ENCODE measurements around the gene CLK1. TPM values are rescaled to one million over a fixed set of nuclear protein-coding genes. Genes with fewer than 3 reads are reported as not detected.

CLK1 gene
- total RNA-seq (1,274 TPM), polyA plus RNA-seq (10 to 100 TPM; 36.5 to 54.5 (median 42.3) TPM)

DNA sequence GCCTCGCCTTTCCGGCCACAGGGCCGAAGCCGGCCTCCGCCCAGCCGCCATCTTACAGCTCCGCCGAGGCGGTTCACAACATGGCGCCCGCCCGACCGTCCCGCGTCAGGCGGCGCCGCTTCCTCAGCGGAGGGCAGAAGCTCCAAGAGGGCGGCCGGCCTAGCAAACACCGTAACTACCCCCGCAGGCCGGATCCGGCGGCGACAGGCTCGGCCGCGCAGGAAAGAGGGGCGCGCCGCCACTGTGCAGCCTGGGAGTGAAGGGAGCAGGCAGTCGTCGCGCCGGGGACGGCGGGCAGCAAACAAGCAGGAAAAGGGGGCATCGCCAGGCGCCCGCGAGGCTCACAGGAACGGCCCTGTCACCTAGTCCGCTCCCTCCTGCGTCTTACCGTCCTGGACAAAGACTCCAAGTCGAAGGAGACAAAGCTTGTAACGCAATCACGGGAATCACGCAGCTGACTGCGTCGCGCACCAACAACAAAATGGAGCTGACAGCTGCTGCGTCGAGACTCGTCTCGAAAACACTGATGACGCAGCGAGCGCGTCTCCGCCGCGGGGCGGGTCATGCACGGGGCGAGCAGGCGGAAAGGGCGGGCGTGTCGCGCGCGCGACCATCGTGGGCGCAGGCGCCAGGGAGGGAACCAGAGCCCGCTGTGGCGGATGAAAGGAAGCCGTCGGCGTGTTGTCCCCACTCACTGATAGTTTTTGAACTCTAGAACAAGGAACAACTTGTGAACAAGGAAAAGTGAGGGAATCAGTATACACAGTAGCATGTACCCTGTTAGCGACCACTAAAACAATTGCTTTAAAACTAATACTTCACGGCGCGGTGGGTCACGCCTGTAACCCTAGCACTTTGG, at the start of gene CLK1:
Gene CLK1, minus strand, starts transcription at position 483 of the 859 bp plus-strand sequence. CDS start 2,796 bp downstream, outside the sequence.
- Histone ChIP-seq H3K4me1 (ENCODE audit: control insufficient read depth, insufficient read depth, low read length, poor library complexity, severe bottlenecking) (peaks cover 45% of the 10 kb centered on the region), H3K27me3 (ENCODE audit: control insufficient read depth, insufficient read depth, low read length) (no peaks in the 10 kb centered on the region), H3K36me3 (ENCODE audit: control insufficient read depth, insufficient read depth, low read length) (peaks cover 26% of the 10 kb centered on the region), H3K9me3 (ENCODE audit: control insufficient read depth in 2 of 2, low read length in 2 of 2) (no peaks in the 10 kb centered on the region), H3K4me3 (ENCODE audit: low read depth, low read length) (peak within 1 kb of the TSS; percentile 100), H3K27ac (ENCODE audit: insufficient read depth, low read length, poor library complexity, severe bottlenecking) (peak within 1 kb of the TSS; percentile 100)
- H3K4me3 Mint-ChIP-seq = peak within 1 kb of the TSS; percentile 92 to 97 (median 94)
- H3K27me3 Mint-ChIP-seq = peaks cover 10% of the 10 kb centered on the region
- H3K4me1 Mint-ChIP-seq = peaks cover 26 to 48% (median 32%) of the 10 kb centered on the region in 4 donors
- H3K9me3 Mint-ChIP-seq = peaks cover 0 to 3% (median 0%) of the 10 kb centered on the region in 7 donors
- H3K36me3 Mint-ChIP-seq = peaks cover 29% of the 10 kb centered on the region
- DNase-seq (peak; percentile 96 to 97 (median 97)), ATAC-seq (ENCODE audit: low read depth in 2 of 2) (peak; percentile 87 to 88)
- peak within 1 kb of the TSS; percentile 99 to 100 (median 99) for H3K27ac Mint-ChIP-seq

DNA sequence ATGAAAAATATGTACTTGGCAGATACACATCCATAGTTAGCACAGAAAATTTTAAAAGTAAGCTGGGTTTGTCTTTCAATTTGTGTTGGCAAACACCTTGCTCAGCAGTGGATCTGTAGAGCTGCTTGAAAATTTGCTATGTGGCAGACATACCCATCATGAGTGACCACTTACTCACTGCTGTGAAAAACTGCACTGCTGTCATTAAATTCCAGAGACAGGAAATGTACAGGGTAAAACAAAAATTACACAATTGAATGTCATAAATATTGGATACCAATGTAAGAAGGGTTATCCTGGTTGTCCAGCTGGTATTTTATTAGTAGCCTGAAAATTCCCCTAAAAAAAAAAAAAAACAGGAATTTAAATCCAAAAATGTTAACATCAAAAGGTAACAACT, 49.2 kb upstream of the CLK1 start:
- H3K4me3 ChIP-seq (ENCODE audit: low read depth, low read length) = no peak overlapping the region
- peak overlapping the region in 2 of 3 donors; percentile 25 to 26 for H3K27ac Mint-ChIP-seq
- H3K36me3 ChIP-seq (ENCODE audit: control insufficient read depth, insufficient read depth, low read length) = peaks cover 75% of the 10 kb centered on the region
- H3K27me3 ChIP-seq (ENCODE audit: control insufficient read depth, insufficient read depth, low read length) = no peaks in the 10 kb centered on the region
- ATAC-seq (ENCODE audit: low read depth in 2 of 2) (no peak), DNase-seq (no peak)
- H3K4me1 ChIP-seq (ENCODE audit: control insufficient read depth, insufficient read depth, low read length, poor library complexity, severe bottlenecking) = no peaks in the 10 kb centered on the region
- H3K36me3 Mint-ChIP-seq = peaks cover 35% of the 10 kb centered on the region
- H3K27me3 Mint-ChIP-seq = no peaks in the 10 kb centered on the region
- H3K27ac ChIP-seq (ENCODE audit: insufficient read depth, low read length, poor library complexity, severe bottlenecking) = no peak overlapping the region
- H3K9me3 Mint-ChIP-seq = no peaks in the 10 kb centered on the region
- H3K4me3 Mint-ChIP-seq = no peak overlapping the region
- no peaks in the 10 kb centered on the region for H3K9me3 ChIP-seq (ENCODE audit: control insufficient read depth in 2 of 2, low read length in 2 of 2)
- H3K4me1 Mint-ChIP-seq = no peaks in the 10 kb centered on the region

DNA sequence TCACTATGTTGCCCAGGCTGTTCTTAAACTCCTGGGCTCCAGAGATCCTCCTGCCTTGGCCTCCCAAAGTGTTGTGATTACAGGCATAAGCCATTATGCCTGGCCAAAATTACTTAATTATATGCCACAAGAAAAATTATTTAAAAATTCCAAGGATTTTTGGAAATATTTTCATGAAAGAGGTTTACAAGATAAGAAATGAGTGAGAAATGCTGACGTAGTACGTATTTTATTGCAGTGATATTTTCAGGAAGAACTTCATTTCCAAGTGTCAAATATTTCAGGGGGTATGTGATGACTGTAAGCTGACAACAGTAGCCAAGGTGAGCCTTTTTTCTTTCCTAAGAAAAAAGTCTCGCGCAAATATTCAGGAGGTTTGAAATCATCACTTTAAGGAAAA, 45.5 kb upstream of the CLK1 start:
- DNase-seq (no peak), ATAC-seq (ENCODE audit: low read depth in 2 of 2) (no peak)
- Mint-ChIP-seq H3K27ac (no peak overlapping the region), H3K4me3 (no peak overlapping the region), H3K4me1 (peaks cover 0 to 4% (median 0%) of the 10 kb centered on the region in 4 donors), H3K27me3 (no peaks in the 10 kb centered on the region), H3K9me3 (no peaks in the 10 kb centered on the region), H3K36me3 (peaks cover 27% of the 10 kb centered on the region)
- Histone ChIP-seq H3K4me3 (ENCODE audit: low read depth, low read length) (no peak overlapping the region), H3K9me3 (ENCODE audit: control insufficient read depth in 2 of 2, low read length in 2 of 2) (no peaks in the 10 kb centered on the region), H3K36me3 (ENCODE audit: control insufficient read depth, insufficient read depth, low read length) (peaks cover 57% of the 10 kb centered on the region), H3K27ac (ENCODE audit: insufficient read depth, low read length, poor library complexity, severe bottlenecking) (no peak overlapping the region), H3K4me1 (ENCODE audit: control insufficient read depth, insufficient read depth, low read length, poor library complexity, severe bottlenecking) (no peaks in the 10 kb centered on the region), H3K27me3 (ENCODE audit: control insufficient read depth, insufficient read depth, low read length) (no peaks in the 10 kb centered on the region)

DNA sequence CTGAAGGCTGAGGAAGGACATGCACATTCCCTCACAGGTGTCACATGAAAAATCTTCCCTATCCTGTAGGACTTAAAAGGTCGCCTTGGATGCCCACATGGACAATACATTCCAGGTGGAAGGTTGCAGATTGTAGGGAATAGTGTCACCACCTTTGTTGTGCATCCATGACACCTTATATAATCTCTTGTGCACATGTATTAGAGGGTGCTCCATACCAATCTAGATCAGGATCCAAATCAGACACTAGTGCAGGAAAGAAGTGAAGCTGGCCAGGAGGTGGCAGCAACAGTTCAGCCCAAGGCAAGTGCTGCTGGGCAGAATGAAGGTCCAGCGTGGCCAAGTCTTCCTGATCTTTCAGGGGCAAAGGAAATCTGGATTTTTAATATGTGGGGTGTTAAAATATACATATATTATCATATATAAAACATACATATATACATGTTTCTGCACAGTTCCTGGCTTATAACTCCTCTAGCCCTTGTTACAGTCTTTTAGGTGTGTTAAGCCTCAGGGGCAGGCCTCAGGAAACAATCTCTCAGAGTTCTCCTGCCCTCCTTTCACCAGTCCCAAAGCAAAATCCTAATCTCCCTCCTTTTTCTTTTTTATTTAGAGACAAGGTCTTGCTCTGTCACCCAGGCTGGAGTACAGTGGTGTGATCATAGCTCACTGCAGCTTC, 41.3 kb upstream of the CLK1 start:
- Mint-ChIP-seq H3K27ac (peak overlapping the region; percentile 15 to 42 (median 26)), H3K4me3 (no peak overlapping the region), H3K27me3 (no peaks in the 10 kb centered on the region), H3K9me3 (no peaks in the 10 kb centered on the region), H3K36me3 (peaks cover 12% of the 10 kb centered on the region), H3K4me1 (peaks cover 5 to 11% (median 10%) of the 10 kb centered on the region in 4 donors)
- H3K27me3 ChIP-seq (ENCODE audit: control insufficient read depth, insufficient read depth, low read length) = no peaks in the 10 kb centered on the region
- DNase-seq (peak; percentile 23 to 71 (median 31)), ATAC-seq (ENCODE audit: low read depth in 2 of 2) (no peak)
- H3K9me3 ChIP-seq (ENCODE audit: control insufficient read depth in 2 of 2, low read length in 2 of 2) = no peaks in the 10 kb centered on the region
- no peak overlapping the region for H3K27ac ChIP-seq (ENCODE audit: insufficient read depth, low read length, poor library complexity, severe bottlenecking)
- peaks cover 40% of the 10 kb centered on the region for H3K36me3 ChIP-seq (ENCODE audit: control insufficient read depth, insufficient read depth, low read length)
- H3K4me3 ChIP-seq (ENCODE audit: low read depth, low read length) = no peak overlapping the region
- peaks cover 4% of the 10 kb centered on the region for H3K4me1 ChIP-seq (ENCODE audit: control insufficient read depth, insufficient read depth, low read length, poor library complexity, severe bottlenecking)

DNA sequence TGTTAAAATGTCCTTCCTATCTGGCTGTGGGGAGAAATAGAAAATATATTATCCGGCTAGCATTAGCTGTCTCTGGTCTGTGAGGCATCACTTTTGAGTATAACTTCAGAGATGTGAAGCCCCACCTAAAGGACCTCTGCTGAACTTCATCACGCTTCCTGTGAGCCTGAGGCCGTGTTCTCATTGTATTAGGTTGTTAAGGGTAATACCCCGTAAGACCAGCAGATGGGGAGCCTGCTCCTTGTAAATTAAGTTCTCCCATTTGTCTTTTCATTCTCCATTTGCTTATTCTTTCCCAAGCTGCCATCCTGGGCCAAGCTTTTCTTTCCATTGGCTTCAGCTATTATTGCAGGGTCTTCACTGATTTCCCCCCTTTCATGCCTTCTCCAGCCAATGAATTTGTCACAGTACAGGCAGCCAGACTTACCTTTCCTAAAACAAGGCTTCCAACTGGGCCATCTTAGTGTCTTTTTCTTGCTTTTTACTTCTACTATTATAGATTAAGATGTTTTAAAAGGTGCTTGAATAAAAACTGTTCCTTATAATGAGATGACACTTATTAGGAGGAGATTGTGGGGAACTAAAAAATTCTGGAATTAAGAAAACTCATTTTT, 37.1 kb upstream of the CLK1 start:
- peaks cover 34% of the 10 kb centered on the region for H3K36me3 Mint-ChIP-seq

DNA sequence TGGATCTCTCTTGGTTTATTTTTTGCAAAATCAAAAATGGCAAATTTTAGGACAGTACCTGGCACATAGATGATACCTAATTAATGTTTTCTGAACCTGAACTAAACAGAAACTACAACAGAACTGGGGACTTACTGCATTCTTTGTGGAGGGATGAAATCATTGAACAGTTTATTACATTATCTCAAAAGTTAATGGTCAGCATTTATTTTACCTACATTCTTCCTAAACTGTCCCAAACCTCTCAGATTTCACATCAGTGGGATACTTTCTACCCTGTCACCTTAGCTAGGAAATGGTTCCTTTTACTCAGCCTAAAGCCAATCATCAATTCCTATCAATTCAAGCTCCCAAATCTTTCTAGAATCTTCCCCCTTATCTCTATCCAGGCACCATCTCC, 35.0 kb upstream of the CLK1 start:
- Mint-ChIP-seq H3K9me3 (peaks cover 0 to 2% (median 0%) of the 10 kb centered on the region in 7 donors), H3K4me1 (peaks cover 5 to 19% (median 12%) of the 10 kb centered on the region in 4 donors), H3K27me3 (no peaks in the 10 kb centered on the region), H3K4me3 (no peak overlapping the region), H3K27ac (no peak overlapping the region), H3K36me3 (peaks cover 50% of the 10 kb centered on the region)
- no peaks in the 10 kb centered on the region for H3K27me3 ChIP-seq (ENCODE audit: control insufficient read depth, insufficient read depth, low read length)
- H3K27ac ChIP-seq (ENCODE audit: insufficient read depth, low read length, poor library complexity, severe bottlenecking) = no peak overlapping the region
- no peaks in the 10 kb centered on the region for H3K9me3 ChIP-seq (ENCODE audit: control insufficient read depth in 2 of 2, low read length in 2 of 2)
- no peak for DNase-seq
- H3K4me3 ChIP-seq (ENCODE audit: low read depth, low read length) = no peak overlapping the region
- peaks cover 4% of the 10 kb centered on the region for H3K4me1 ChIP-seq (ENCODE audit: control insufficient read depth, insufficient read depth, low read length, poor library complexity, severe bottlenecking)
- no peak for ATAC-seq (ENCODE audit: low read depth in 2 of 2)
- H3K36me3 ChIP-seq (ENCODE audit: control insufficient read depth, insufficient read depth, low read length) = peaks cover 73% of the 10 kb centered on the region

More for the DNA sequence above, 37.1 kb upstream of the CLK1 start:
- Histone ChIP-seq H3K27ac (ENCODE audit: insufficient read depth, low read length, poor library complexity, severe bottlenecking) (peak overlapping the region; percentile 60), H3K36me3 (ENCODE audit: control insufficient read depth, insufficient read depth, low read length) (peaks cover 62% of the 10 kb centered on the region), H3K4me3 (ENCODE audit: low read depth, low read length) (no peak overlapping the region), H3K27me3 (ENCODE audit: control insufficient read depth, insufficient read depth, low read length) (no peaks in the 10 kb centered on the region), H3K4me1 (ENCODE audit: control insufficient read depth, insufficient read depth, low read length, poor library complexity, severe bottlenecking) (peaks cover 4% of the 10 kb centered on the region), H3K9me3 (ENCODE audit: control insufficient read depth in 2 of 2, low read length in 2 of 2) (no peaks in the 10 kb centered on the region)
- no peak overlapping the region for H3K4me3 Mint-ChIP-seq
- DNase-seq (peak; percentile 59 to 93 (median 83)), ATAC-seq (ENCODE audit: low read depth in 2 of 2) (peak; percentile 100)
- peaks cover 5 to 19% (median 13%) of the 10 kb centered on the region in 4 donors for H3K4me1 Mint-ChIP-seq
- no peaks in the 10 kb centered on the region for H3K9me3 Mint-ChIP-seq
- H3K27ac Mint-ChIP-seq = peak overlapping the region in 2 of 3 donors; percentile 12 to 75
- no peaks in the 10 kb centered on the region for H3K27me3 Mint-ChIP-seq
